ENCODE measurements around the gene PRKCZ.

DNA sequence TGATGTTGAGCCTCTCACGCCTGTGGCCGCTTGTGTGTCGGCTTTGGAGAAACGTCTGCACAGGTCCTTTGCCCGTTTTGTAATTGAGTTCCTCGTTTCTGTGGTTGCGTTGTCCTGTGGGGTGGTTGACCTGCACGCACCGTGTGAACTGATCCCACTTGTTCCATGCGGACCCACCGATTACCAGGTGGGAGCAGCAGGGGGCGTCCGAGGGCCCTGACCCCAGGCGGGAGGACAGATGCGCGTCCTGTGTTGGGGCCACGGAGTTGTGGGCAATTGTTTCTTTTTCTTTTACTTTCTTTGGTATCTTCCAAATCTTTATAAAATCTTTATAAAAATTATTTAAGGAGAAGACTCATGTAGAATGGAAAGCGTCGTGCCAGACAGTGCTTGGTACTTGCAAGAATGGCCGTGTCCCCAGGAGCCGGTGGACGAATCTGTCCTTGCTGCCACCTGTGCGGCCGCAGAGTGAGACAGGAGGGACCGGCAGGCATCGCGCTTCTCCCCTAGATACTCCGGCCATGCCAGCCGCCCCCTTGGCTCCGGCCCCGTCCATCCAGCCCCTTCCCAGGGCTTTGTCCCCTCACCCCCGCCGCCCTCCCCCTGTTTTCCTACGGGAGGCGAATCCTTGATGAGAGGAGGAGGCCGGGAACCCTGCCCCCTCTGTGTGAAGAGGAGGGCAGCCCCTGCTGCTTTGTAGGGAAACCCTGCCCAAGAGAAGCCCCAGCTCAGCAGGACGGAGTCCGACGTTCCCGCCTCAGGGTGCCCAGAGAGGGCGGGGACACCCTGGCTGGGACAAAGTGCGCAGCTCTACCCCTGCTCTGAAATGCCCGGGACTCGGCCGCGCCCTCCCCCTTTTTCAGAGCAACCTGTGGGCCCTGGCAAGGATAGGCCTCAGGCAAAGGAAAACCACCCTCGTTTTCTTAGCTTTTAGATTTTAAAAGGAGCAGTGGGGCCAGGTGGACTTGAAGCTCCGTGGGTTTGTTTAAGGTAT, 41.7 kb downstream of the PRKCZ start:
- TF ChIP-seq, protein P1, sequence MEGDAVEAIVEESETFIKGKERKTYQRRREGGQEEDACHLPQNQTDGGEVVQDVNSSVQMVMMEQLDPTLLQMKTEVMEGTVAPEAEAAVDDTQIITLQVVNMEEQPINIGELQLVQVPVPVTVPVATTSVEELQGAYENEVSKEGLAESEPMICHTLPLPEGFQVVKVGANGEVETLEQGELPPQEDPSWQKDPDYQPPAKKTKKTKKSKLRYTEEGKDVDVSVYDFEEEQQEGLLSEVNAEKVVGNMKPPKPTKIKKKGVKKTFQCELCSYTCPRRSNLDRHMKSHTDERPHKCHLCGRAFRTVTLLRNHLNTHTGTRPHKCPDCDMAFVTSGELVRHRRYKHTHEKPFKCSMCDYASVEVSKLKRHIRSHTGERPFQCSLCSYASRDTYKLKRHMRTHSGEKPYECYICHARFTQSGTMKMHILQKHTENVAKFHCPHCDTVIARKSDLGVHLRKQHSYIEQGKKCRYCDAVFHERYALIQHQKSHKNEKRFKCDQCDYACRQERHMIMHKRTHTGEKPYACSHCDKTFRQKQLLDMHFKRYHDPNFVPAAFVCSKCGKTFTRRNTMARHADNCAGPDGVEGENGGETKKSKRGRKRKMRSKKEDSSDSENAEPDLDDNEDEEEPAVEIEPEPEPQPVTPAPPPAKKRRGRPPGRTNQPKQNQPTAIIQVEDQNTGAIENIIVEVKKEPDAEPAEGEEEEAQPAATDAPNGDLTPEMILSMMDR (IDR thresholded peaks at IDR 0.05): peak; percentile 73
- TF ChIP-seq EZH2phosphoT487 (IDR thresholded peaks at IDR 0.05): no peak

Measured in neural progenitor cell (in vitro differentiated cells).